Measurements from ENCODE around the gene INCA1. TPM values are rescaled to one million over a fixed set of nuclear protein-coding genes. Genes with fewer than 3 reads are reported as not detected.

The INCA1 gene
- total and polyA plus RNA-seq, 2 of the 13 experiments (the other 11 are each of a cell fraction or from before 2014, with no cell fraction given): 0.93 to 2.6 TPM

- TF ChIP-seq ZNF562 (CRISPR knock-in tag; IDR thresholded peaks at IDR 0.05; ENCODE audit: borderline replicate concordance): no peak
- TF ChIP-seq ZNF691 (CRISPR knock-in tag; IDR thresholded peaks at IDR 0.05; ENCODE audit: borderline replicate concordance, low read depth): peak; percentile 39; the same call in 1 of the 2 replicates
- TF ChIP-seq ZSCAN9 (CRISPR knock-in tag; IDR thresholded peaks at IDR 0.05; ENCODE audit: borderline replicate concordance): no peak; the same call in 1 of the 2 replicates
- no peak for TF ChIP-seq ZBTB39 (CRISPR knock-in tag; IDR thresholded peaks at IDR 0.05)
- TF ChIP-seq RARA (CRISPR knock-in tag; IDR thresholded peaks at IDR 0.05): peak; percentile 80
- 0 out of 2 replicates have a peak, but pooled peaks have one; percentile 70 for TF ChIP-seq ZNF33B (CRISPR knock-in tag; IDR thresholded peaks at IDR 0.05)
- peak; percentile 61; the same call in 1 of the 2 replicates for TF ChIP-seq ZBTB14 (CRISPR knock-in tag; IDR thresholded peaks at IDR 0.05)
- TF ChIP-seq AHR (CRISPR knock-in tag; IDR thresholded peaks at IDR 0.05): no peak
- no peak for TF ChIP-seq ZNF337 (CRISPR knock-in tag; IDR thresholded peaks at IDR 0.05; ENCODE audit: borderline replicate concordance, low read depth)
- peak; percentile 98 for TF ChIP-seq MYC (CRISPR knock-in tag; IDR thresholded peaks at IDR 0.05; ENCODE audit: borderline replicate concordance)
- peak; percentile 94 for TF ChIP-seq RBFOX2 (IDR thresholded peaks at IDR 0.05; ENCODE audit: low read depth, low read length)
- TF ChIP-seq, protein P1, sequence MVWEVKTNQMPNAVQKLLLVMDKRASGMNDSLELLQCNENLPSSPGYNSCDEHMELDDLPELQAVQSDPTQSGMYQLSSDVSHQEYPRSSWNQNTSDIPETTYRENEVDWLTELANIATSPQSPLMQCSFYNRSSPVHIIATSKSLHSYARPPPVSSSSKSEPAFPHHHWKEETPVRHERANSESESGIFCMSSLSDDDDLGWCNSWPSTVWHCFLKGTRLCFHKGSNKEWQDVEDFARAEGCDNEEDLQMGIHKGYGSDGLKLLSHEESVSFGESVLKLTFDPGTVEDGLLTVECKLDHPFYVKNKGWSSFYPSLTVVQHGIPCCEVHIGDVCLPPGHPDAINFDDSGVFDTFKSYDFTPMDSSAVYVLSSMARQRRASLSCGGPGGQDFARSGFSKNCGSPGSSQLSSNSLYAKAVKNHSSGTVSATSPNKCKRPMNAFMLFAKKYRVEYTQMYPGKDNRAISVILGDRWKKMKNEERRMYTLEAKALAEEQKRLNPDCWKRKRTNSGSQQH (CRISPR knock-in tag; IDR thresholded peaks at IDR 0.05; ENCODE audit: low read depth): no peak
- no peak for TF ChIP-seq CEBPG (CRISPR knock-in tag; IDR thresholded peaks at IDR 0.05)
- no peak for TF ChIP-seq REXO4 (CRISPR knock-in tag; IDR thresholded peaks at IDR 0.05; ENCODE audit: borderline replicate concordance)
- TF ChIP-seq ZNF350 (CRISPR knock-in tag; IDR thresholded peaks at IDR 0.05; ENCODE audit: borderline replicate concordance, low read depth): no peak
- TF ChIP-seq, protein P2, sequence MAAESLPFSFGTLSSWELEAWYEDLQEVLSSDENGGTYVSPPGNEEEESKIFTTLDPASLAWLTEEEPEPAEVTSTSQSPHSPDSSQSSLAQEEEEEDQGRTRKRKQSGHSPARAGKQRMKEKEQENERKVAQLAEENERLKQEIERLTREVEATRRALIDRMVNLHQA (CRISPR knock-in tag; IDR thresholded peaks at IDR 0.05): no peak
- no peak for TF ChIP-seq ZNF660 (CRISPR knock-in tag; IDR thresholded peaks at IDR 0.05; ENCODE audit: borderline replicate concordance, low read depth)
- TF ChIP-seq TGIF2 (CRISPR knock-in tag; IDR thresholded peaks at IDR 0.05): peak; percentile 51; the same call in 1 of the 2 replicates
- TF ChIP-seq SSRP1 (CRISPR knock-in tag; IDR thresholded peaks at IDR 0.05): no peak
- TF ChIP-seq, protein P3, sequence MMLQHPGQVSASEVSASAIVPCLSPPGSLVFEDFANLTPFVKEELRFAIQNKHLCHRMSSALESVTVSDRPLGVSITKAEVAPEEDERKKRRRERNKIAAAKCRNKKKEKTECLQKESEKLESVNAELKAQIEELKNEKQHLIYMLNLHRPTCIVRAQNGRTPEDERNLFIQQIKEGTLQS (CRISPR knock-in tag; IDR thresholded peaks at IDR 0.05): peak; percentile 71; the same call in 1 of the 2 replicates
- no peak for TF ChIP-seq THAP8 (CRISPR knock-in tag; IDR thresholded peaks at IDR 0.05; ENCODE audit: borderline replicate concordance)
Observed at GRCh38 chr17:4949321-4950074, 47.8 kb downstream of the INCA1 start (continued).

Data from HepG2 (cell line).